ENCODE data around the gene OLFM3. TPM values are rescaled to one million over a fixed set of nuclear protein-coding genes. Genes with fewer than 3 reads are reported as not detected.

Gene OLFM3
- total RNA-seq, 2 experiments from 2014 or later, result not detected

DNA sequence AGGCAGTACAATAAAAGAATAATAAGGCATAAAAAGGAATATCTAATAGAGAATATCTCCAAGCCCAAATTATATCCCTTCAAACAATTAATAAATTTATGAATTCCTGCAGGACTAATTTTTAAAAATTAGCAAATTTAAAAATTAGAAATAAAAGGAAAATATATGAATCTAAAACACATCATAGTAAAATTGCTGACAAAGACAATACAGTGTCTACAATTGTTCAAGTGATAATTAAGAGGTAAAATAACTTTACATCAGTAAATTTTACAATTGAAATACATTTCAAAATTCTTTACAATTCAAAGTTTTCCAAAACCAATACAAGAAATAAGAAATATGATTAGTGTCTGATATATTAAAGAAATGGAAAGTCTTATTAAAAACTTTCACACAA lies 22.8 kb upstream of the OLFM3 start:
- no peak overlapping the region for H3K4me3 Mint-ChIP-seq
- Histone ChIP-seq H3K36me3 (ENCODE audit: insufficient read depth, low read length) (no peaks in the 10 kb centered on the region), H3K27me3 (ENCODE audit: control insufficient read depth in 1 of 2, insufficient read depth in 2 of 2, low read length in 2 of 2) (no peaks in the 10 kb centered on the region), H3K27ac (ENCODE audit: low read depth in 1 of 2, low read length in 2 of 2) (no peak overlapping the region), H3K9me3 (ENCODE audit: control insufficient read depth in 1 of 2, insufficient read depth in 1 of 2, low read length in 2 of 2) (peaks cover 0 to 5% of the 10 kb centered on the region in 2 experiments), H3K4me3 (ENCODE audit: low read length) (no peak overlapping the region), H3K4me1 (ENCODE audit: insufficient read depth, low read length) (no peaks in the 10 kb centered on the region)
- no peaks in the 10 kb centered on the region for H3K4me1 Mint-ChIP-seq (ENCODE audit: low read depth)
- ChIA-PET POLR2A (no interaction called here), CTCF (no interaction called here)
- no peaks in the 10 kb centered on the region for H3K27me3 Mint-ChIP-seq
- peaks cover 6% of the 10 kb centered on the region for H3K9me3 Mint-ChIP-seq
- TF ChIP-seq, protein P1, sequence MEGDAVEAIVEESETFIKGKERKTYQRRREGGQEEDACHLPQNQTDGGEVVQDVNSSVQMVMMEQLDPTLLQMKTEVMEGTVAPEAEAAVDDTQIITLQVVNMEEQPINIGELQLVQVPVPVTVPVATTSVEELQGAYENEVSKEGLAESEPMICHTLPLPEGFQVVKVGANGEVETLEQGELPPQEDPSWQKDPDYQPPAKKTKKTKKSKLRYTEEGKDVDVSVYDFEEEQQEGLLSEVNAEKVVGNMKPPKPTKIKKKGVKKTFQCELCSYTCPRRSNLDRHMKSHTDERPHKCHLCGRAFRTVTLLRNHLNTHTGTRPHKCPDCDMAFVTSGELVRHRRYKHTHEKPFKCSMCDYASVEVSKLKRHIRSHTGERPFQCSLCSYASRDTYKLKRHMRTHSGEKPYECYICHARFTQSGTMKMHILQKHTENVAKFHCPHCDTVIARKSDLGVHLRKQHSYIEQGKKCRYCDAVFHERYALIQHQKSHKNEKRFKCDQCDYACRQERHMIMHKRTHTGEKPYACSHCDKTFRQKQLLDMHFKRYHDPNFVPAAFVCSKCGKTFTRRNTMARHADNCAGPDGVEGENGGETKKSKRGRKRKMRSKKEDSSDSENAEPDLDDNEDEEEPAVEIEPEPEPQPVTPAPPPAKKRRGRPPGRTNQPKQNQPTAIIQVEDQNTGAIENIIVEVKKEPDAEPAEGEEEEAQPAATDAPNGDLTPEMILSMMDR (IDR thresholded peaks at IDR 0.05), result no peak
- intact Hi-C loops (cut with DNase I, micrococcal nuclease), result no loop called here
- DNase-seq (no peak), ATAC-seq (ENCODE audit: poor library complexity) (no peak)
- H3K27ac Mint-ChIP-seq, result no peak overlapping the region
- H3K36me3 Mint-ChIP-seq (ENCODE audit: low read depth), result no peaks in the 10 kb centered on the region

DNA sequence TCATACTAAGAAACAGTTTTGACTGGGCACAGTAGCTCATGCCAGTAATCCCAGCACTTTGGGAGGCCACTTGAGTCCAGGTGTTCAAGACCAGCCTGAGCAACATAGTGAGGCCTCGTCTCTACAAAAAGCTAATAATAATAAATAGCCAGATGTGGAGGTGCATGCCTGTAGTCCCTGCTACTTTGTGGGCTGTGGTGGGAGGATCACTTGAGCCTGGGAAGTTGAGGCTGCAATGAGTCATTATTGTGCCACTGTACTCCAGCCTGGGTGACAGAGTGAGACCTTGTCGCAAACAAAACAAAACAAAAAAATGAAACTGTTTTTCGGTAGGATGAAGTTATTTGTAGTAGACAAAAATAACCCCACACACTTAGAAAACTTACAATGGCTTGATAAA lies 19.0 kb upstream of the OLFM3 start:
- DNase-seq (no peak), ATAC-seq (ENCODE audit: poor library complexity) (no peak)
- Histone ChIP-seq H3K4me1 (ENCODE audit: insufficient read depth, low read length) (no peaks in the 10 kb centered on the region), H3K27ac (ENCODE audit: low read depth in 1 of 2, low read length in 2 of 2) (no peak overlapping the region), H3K4me3 (ENCODE audit: low read length) (no peak overlapping the region), H3K27me3 (ENCODE audit: control insufficient read depth in 1 of 2, insufficient read depth in 2 of 2, low read length in 2 of 2) (no peaks in the 10 kb centered on the region), H3K36me3 (ENCODE audit: insufficient read depth, low read length) (no peaks in the 10 kb centered on the region), H3K9me3 (ENCODE audit: control insufficient read depth in 1 of 2, insufficient read depth in 1 of 2, low read length in 2 of 2) (peaks cover 0 to 7% of the 10 kb centered on the region in 2 experiments)
- CTCF ChIA-PET, result no interaction called here
- Mint-ChIP-seq H3K36me3 (ENCODE audit: low read depth) (no peaks in the 10 kb centered on the region), H3K27ac (no peak overlapping the region), H3K4me3 (no peak overlapping the region), H3K27me3 (no peaks in the 10 kb centered on the region), H3K4me1 (ENCODE audit: low read depth) (no peaks in the 10 kb centered on the region), H3K9me3 (peaks cover 6% of the 10 kb centered on the region)
- POLR2A ChIA-PET, result no interaction called here
- TF ChIP-seq, protein P1 (IDR thresholded peaks at IDR 0.05), result no peak
- intact Hi-C loops (cut with DNase I, micrococcal nuclease), result no loop called here

DNA sequence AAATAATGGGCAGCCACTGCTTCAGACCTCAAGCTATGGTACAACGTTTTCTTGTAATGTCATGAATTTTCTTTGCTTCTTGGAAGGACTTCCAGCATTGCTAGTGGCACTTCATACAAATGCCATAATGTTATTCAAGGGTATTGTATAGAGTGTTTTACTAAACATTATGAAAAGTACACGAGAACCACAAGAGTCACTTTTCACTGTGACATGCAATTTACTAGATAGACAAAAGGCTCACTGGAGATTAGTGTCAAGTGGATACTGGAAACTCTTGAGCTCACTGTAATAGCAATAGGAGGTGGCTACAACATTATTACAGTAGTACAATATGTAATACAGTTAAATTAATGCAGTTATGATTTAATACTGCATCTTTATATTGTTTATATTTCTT lies 5.3 kb upstream of the OLFM3 start:
- peaks cover 7% of the 10 kb centered on the region for H3K27me3 Mint-ChIP-seq
- H3K4me1 ChIP-seq (ENCODE audit: insufficient read depth, low read length), result no peaks in the 10 kb centered on the region
- POLR2A ChIA-PET, result no interaction called here

More for the DNA sequence above, 5.3 kb upstream of the OLFM3 start:
- Mint-ChIP-seq H3K27ac (no peak overlapping the region), H3K4me1 (ENCODE audit: low read depth) (no peaks in the 10 kb centered on the region), H3K4me3 (no peak overlapping the region), H3K36me3 (ENCODE audit: low read depth) (no peaks in the 10 kb centered on the region), H3K9me3 (no peaks in the 10 kb centered on the region)
- DNase-seq, result no peak
- H3K27ac ChIP-seq (ENCODE audit: low read depth in 1 of 2, low read length in 2 of 2), result no peak overlapping the region
- intact Hi-C loops (cut with DNase I, micrococcal nuclease), result no loop called here
- H3K36me3 ChIP-seq (ENCODE audit: insufficient read depth, low read length), result no peaks in the 10 kb centered on the region
- no peak overlapping the region for H3K4me3 ChIP-seq (ENCODE audit: low read length)
- TF ChIP-seq, protein P1 (IDR thresholded peaks at IDR 0.05), result no peak
- no peaks in the 10 kb centered on the region for H3K27me3 ChIP-seq (ENCODE audit: control insufficient read depth in 1 of 2, insufficient read depth in 2 of 2, low read length in 2 of 2)
- CTCF ChIA-PET, result no interaction called here
- no peak for ATAC-seq (ENCODE audit: poor library complexity)
- H3K9me3 ChIP-seq (ENCODE audit: control insufficient read depth in 1 of 2, insufficient read depth in 1 of 2, low read length in 2 of 2), result peaks cover under 1 to 4% of the 10 kb centered on the region in 2 experiments
